ENCODE results near the gene EVPL. TPM values are rescaled to one million over a fixed set of nuclear protein-coding genes. Genes with fewer than 3 reads are reported as not detected.

Gene EVPL
- total RNA-seq, 1 donor from 2014 or later, result not detected

GRCh38 chr17:76009969-76010661 lies 17.0 kb downstream of the EVPL start:
- Mint-ChIP-seq H3K9me3 (ENCODE audit: unreplicated experiment) (peaks cover 4% of the 10 kb centered on the region), H3K27ac (ENCODE audit: unreplicated experiment) (no peak overlapping the region), H3K36me3 (ENCODE audit: low read depth, unreplicated experiment) (peaks cover 7% of the 10 kb centered on the region), H3K4me1 (ENCODE audit: low read depth, unreplicated experiment) (peaks cover 13% of the 10 kb centered on the region), H3K27me3 (ENCODE audit: low read depth, unreplicated experiment) (peaks cover 21% of the 10 kb centered on the region), H3K4me3 (ENCODE audit: unreplicated experiment) (no peak overlapping the region)
- Histone ChIP-seq H3K4me3 (ENCODE audit: insufficient read depth, low read depth, low read length) (no peak overlapping the region), H2AFZ (ENCODE audit: low read depth, low read length) (no peak overlapping the region), H3K4me2 (ENCODE audit: low read length) (no peak overlapping the region), H3K4me1 (ENCODE audit: insufficient read depth, low read length) (peaks cover 8% of the 10 kb centered on the region), H3K9me3 (ENCODE audit: insufficient read depth, low read depth, low read length) (no peaks in the 10 kb centered on the region), H4K20me1 (ENCODE audit: insufficient read depth, low read length) (no peaks in the 10 kb centered on the region), H3K79me2 (ENCODE audit: insufficient read depth, low read length) (no peaks in the 10 kb centered on the region), H3K9ac (ENCODE audit: low read length) (no peak overlapping the region), H3K36me3 (ENCODE audit: insufficient read depth, low read length) (no peaks in the 10 kb centered on the region), H3K27ac (ENCODE audit: low read depth, low read length) (no peak overlapping the region), H3K27me3 (ENCODE audit: insufficient read depth, low read length) (no peaks in the 10 kb centered on the region)
- no peak for TF ChIP-seq EZH2 (IDR thresholded peaks at IDR 0.05; ENCODE audit: insufficient read depth, low read length)
- TF ChIP-seq CTCF (IDR thresholded peaks at IDR 0.05; ENCODE audit: insufficient read depth, low read depth, low read length), result no peak
- FAIRE-seq (no peak), DNase-seq (ENCODE audit: low read depth) (no peak)

- H3K36me3 Mint-ChIP-seq (ENCODE audit: low read depth, unreplicated experiment), result peaks cover 7% of the 10 kb centered on the region
- no peaks in the 10 kb centered on the region for H3K79me2 ChIP-seq (ENCODE audit: insufficient read depth, low read length)
- H3K27ac Mint-ChIP-seq (ENCODE audit: unreplicated experiment), result no peak overlapping the region
- peaks cover 21% of the 10 kb centered on the region for H3K27me3 Mint-ChIP-seq (ENCODE audit: low read depth, unreplicated experiment)
- H3K4me3 Mint-ChIP-seq (ENCODE audit: unreplicated experiment), result no peak overlapping the region
- no peak overlapping the region for H3K9ac ChIP-seq (ENCODE audit: low read length)
- no peaks in the 10 kb centered on the region for H3K9me3 ChIP-seq (ENCODE audit: insufficient read depth, low read depth, low read length)
- peaks cover 4% of the 10 kb centered on the region for H3K9me3 Mint-ChIP-seq (ENCODE audit: unreplicated experiment)
- no peak overlapping the region for H3K27ac ChIP-seq (ENCODE audit: low read depth, low read length)
- H3K4me3 ChIP-seq (ENCODE audit: insufficient read depth, low read depth, low read length), result no peak overlapping the region
- H3K4me1 Mint-ChIP-seq (ENCODE audit: low read depth, unreplicated experiment), result peaks cover 16% of the 10 kb centered on the region
- H3K36me3 ChIP-seq (ENCODE audit: insufficient read depth, low read length), result no peaks in the 10 kb centered on the region
- H3K4me2 ChIP-seq (ENCODE audit: low read length), result no peak overlapping the region
- FAIRE-seq, result no peak
- peaks cover 8% of the 10 kb centered on the region for H3K4me1 ChIP-seq (ENCODE audit: insufficient read depth, low read length)
- TF ChIP-seq EZH2 (IDR thresholded peaks at IDR 0.05; ENCODE audit: insufficient read depth, low read length) (no peak), CTCF (IDR thresholded peaks at IDR 0.05; ENCODE audit: insufficient read depth, low read depth, low read length) (no peak)
- H2AFZ ChIP-seq (ENCODE audit: low read depth, low read length), result no peak overlapping the region
- no peaks in the 10 kb centered on the region for H4K20me1 ChIP-seq (ENCODE audit: insufficient read depth, low read length)
- no peak for DNase-seq (ENCODE audit: low read depth)
- no peaks in the 10 kb centered on the region for H3K27me3 ChIP-seq (ENCODE audit: insufficient read depth, low read length)
Measured at GRCh38 chr17:76009447-76009846, 17.7 kb downstream of the EVPL start.

Data from astrocyte (in vitro differentiated cells and primary cell).